G401 (cell line): ENCODE results near the gene SYNGR3. TPM values are rescaled to one million over a fixed set of nuclear protein-coding genes. Genes with fewer than 3 reads are reported as not detected.

ENCODE experiments used
- DNase-seq: peaks from one replicate; pipeline ENCODE4 v3.0.0-alpha.2; 2015; ENCODE audit warnings: low spot score
- in situ Hi-C: cut with HindIII; loops from 2 replicates; pipeline ENCODE4 v1.10.0; 2016; ENCODE audit warnings: low sequenced_read_pairs, mixed read lengths
- total RNA-seq: library from RNA; depleted of rRNA; stranded (reverse); fragments of >200 nt; shearing (Covaris generic); gene quantifications from 2 replicates; pipeline ENCODE4 v1.2.3, GENCODE V29; 2014

SYNGR3 gene
- total RNA-seq, 1 experiment from 2014 or later: 30.5 TPM

DNA sequence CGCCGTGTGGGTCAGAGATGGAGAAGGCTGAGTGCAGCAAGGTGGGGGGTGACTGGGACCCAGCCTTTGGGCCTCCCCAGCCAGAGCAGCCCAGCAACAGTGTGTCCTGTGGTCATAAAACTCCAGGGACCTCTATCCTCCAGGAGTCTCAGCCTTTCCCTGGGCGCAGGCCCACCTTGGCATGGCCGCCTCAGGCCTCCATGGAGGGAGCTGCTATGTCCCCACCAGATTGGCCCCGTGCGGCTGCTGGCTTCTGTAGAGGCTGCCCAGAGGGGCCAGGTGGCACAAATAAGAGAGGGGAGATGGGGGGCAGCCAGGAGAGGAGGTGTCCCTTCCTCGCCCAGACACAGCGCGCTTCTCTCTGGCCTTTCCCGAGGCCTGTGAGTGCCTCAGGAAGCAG, 2.6 kb upstream of the SYNGR3 start:
- in situ Hi-C loops: no loop called here
- no peak for DNase-seq

DNA sequence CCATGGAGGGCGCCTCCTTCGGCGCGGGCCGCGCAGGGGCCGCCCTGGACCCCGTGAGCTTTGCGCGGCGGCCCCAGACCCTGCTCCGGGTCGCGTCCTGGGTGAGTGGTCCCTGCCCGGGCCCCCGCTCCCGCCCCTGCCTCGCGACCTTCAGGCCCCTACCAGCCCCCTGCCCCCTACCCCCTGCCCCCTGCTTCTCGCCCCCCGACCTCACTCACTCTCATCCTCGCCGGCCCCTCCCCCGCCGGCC, 256 bp downstream of the SYNGR3 start:
- DNase-seq: no peak
- in situ Hi-C loops: no loop called here

DNA sequence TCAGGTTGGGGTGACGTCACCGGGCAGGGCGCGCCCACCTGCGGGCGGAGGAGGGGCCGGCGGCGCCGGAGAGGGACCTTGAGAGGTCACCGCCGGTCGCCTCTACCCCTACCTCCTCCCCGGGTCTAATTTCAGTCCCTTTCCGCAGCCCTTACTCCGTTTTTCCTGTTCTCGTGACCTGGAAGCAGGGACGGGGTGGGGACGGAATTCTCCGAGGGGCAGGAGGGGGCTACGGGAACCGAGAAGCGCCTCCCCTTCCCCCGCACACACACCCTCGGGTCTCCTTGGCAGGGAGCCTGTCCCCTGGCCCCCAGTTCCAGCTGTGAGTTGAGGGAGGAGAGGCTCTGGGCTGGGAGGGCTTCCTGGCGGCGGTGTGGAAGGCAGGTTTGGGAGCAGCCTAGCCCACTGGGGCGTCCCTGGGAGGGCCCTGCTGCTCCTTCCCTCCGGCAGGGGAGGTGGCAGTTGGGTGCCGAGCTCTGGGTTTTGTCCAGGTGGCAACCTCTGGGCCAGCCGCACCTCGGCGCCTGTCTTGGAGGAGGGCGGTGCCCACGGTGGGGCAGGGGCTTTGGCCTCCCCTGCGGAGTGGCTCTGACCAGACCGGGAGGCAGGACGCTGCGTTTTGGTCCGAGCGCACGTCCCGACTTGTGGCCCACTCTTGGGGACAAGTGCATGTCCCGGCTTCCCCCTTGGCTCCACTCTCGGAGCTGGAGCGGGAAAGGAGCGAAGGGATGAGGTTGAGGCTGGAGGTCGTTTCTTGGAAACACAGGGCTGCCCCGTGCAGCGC, 773 bp downstream of the SYNGR3 start:
- peak; percentile 57 for DNase-seq
- in situ Hi-C loops: no loop called here

DNA sequence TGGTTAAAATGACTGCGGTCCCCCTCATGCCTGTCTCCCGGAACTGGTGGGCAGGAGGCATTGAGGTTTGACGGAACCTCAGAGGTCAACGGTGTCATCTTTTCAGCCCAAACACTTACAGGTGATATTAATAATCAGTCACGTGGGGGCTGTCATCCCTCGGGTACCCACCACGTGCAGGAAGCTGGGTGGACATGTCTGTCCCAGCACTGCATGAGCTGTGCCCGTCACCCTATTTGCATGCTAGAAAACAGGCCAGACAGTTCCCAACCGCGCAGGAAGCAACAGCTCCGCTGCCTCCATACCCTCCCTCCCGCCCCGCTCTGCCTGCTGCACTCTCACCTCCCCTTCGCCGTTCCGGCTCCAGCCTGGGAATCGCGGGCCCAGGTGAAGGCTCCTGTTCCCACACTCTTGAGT, 1.4 kb downstream of the SYNGR3 start:
- DNase-seq: peak; percentile 38
- in situ Hi-C loops: no loop called here

DNA sequence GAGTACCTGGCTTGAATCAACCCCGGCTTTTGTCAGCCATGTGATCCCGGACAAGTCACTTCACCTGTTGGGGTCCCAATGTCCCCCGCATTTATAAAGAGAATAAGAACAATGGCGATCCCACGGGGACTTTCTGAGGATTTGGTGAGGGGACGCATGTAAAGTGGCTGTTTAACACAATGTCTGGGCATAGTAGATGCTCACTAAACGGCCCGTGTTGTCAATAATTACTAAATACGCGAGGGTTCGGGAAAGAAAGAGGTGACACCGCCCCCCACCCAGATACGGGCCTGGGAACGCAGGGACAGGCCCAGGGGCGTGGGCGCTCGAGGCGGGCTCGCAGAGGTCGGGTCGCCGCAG, 1.8 kb downstream of the SYNGR3 start:
- in situ Hi-C loops: no loop called here
- no peak for DNase-seq

DNA sequence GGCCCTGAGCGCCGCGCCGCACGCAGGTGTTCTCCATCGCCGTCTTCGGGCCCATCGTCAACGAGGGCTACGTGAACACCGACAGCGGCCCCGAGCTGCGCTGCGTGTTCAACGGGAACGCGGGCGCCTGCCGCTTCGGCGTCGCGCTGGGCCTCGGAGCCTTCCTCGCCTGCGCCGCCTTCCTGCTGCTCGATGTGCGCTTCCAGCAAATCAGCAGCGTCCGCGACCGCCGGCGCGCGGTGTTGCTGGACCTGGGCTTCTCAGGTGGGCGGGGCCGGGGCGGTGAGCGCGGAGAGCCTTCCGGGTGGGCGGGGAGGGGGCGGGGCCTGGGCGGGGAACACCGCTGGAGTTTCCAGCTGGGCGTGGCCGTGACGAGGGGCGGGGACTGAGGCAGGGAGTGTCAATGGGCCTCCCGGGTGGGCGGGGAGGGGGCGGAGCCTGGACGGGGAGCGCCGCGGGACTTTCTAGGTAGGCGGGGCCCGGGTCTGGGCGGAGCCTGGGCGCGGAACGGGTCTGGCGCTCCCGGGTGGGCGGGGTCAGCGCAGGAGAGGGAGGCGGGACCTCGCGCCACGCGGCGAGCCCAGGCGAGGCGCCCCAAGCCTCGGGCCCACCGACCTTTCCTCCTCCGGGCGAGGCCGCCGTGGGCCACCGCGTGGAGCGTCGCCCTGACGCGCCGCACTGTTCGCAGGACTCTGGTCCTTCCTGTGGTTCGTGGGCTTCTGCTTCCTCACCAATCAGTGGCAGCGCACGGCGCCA, 2.4 kb downstream of the SYNGR3 start:
- peak; percentile 78 for DNase-seq
- in situ Hi-C loops: no loop called here

DNA sequence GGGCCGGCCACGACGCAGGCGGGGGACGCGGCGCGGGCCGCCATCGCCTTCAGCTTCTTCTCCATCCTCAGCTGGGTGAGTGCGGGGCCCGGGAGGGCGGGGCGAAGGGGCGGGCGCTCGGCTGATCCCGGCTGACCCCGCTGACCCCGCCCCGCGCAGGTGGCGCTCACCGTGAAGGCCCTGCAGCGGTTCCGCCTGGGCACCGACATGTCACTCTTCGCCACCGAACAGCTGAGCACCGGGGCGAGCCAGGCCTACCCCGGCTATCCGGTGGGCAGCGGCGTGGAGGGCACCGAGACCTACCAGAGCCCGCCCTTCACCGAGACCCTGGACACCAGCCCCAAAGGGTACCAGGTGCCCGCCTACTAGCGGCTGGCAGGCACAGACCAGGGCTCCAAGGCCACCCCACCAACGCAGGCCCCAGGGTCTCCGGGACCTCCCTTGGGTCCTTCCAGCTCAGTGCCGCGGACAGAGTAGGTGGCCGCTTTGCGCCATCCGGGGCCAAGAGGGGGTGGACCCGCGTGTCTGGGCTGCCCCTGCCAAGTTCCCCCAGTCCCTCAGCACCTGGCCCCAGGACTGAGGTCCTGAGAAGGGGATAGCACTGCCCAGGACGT, 3.0 kb downstream of the SYNGR3 start:
- no peak for DNase-seq
- in situ Hi-C loops: no loop called here

DNA sequence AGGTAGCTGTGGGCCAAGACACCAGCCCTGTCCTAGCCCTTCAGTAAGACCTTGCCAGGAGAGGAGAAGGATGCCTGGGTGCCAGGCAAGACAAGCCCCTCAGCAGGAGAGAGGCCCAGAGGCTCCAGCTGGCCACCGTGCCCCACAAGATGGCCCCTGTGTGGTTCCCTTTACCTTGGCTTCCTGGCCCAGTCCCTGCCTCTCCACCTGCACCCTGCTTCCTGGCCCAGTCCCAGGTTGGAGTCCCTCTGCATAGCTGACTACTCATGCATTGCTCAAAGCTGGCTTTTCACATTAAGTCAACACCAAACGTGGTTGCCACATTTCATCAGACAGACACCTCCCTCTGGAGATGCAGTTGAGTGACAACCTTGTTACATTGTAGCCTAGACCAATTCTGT, 4.0 kb downstream of the SYNGR3 start:
- DNase-seq: no peak
- in situ Hi-C loops: no loop called here

DNA sequence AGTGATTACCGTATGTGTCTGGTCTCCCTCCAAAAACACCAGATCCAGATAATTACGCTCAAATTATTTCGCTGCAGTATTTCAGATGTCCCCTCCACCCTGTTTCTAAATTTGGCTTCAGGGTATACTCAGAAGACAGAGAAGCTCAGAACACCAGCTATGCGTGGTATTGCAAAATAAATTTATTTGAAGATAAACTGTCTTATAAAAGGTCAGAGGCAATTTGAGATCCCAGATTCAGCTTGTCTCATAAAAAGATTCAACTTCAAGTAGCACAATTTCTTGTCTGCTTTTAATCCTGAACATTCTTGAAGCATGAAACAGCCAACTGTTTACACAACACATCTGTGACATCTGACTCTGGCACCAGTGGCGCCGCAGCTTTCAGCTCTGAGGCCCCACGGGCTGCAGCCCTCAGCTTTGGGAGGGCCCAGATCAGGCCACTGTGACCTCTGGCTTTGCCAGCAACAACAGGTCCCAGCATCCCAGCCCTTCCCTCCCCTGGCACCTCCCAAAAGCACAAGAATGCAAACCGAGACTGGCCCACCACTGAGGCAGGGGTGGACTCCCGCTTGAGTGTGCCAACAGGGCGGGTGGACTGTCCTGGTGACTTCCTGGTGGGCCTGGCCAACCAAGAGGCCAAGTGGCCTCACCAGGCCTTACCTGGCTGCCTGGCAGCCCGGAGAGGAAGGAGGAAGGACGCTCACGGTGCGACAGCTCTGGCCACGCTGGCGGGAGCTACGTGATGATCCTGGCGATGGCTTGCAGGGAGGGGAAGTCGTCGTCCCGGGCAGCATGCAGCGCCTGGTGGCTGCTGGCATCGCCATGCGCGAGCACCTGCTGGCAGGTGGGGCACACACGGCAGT, 8.0 kb downstream of the SYNGR3 start:
- in situ Hi-C loops: no loop called here
- no peak for DNase-seq

DNA sequence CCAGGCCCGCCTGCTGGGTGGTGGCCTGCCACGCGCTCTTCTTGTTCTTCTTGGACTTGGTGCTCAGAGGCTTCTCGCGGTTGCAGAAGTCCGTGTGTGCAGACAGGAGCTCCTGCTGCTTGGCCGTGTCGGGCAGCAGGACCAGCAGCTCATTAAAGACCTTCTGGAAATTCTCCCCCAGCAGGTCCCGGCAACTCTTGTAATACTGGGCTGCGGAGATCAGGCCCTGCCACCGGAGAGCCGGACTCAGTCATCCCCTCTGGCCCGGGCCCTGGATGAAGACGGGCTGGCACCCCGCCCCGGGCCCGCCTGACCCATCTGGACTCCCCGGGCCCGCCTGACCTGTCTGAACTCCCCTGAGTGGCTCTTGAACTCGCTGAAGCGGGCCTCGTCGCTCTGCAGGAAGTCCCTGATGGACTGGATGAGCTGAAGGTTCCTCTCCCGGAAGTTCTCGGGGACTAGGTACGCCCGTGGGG, 8.6 kb downstream of the SYNGR3 start:
- DNase-seq: peak; percentile 54
- in situ Hi-C loops: no loop called here

DNA sequence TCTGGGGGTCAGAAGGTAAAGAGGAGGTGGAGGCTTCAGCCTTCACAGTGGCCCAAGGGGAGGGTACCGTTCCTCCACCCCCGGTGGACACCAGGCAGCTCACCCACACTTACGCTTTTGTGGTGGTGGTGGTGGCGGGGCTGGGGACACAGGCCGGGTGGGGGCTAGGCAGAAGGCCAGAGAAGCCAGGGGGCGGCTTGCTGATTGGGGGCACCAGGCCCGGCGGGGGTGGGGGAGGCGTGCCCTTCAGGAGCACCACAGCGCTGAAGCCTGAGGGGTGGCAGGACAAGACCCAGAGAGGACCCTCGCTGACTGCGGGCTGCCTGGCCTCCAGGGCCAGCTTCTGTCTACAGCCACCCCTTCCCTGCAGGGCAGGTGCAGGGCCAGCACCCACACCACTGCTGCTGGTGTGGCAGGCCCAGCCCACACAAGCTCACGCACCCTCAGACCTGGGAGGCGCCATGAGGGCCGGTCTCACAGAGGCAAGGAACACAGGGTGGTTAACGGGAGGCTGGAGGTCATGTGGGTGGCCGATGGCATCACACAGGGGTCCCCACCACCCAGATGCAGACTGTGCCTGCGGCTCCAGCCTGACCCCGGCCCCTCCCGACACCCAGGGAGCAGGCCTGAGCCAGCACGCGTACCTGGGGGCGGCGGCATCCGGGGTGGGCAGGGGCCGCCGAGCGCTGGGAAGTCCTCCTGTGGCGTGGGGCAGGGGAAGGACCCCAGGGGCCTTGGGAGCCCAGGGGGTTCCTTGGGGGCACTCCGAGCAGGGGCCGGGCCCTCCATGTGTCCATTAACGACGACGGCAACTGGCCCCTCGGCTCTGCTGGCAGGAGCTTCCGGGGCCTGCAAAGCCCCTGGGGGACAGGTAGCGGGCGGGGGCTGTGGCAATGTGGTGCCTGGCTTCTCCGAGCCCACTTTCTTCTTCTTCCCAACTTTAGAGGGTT, 9.4 kb downstream of the SYNGR3 start:
- DNase-seq: no peak
- in situ Hi-C loops: no loop called here

DNA sequence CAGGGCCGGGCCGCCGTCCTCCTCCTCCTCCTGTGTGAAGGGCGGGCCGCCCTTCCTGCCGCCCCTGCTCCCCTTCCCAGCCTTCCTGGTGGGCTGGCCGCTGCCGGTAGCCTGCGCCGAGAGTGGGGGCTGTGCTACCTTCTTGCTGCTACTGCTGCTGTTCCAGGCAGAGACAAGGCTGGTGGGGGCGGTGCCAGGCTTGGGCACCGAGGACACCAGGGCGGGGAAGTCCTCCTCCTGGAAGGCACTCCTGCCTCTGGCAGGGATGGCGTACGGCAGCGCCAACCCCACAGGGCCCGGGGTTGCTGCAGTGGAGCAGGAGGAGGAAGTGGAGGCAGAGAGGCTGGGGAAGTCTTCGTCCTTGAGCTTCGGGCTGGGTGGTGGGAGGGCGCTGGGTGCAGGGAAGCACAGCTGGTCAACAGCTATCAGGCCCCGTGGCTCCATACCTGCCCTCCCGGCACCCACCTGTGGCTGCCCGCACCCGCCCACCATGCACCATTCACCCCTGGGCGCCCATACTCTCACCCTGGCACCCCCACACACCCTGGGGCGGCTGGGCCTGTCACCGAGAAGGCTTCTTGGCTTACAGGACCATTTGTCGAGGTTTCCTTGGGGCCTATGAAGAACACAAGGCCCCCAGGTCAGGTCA, 10.2 kb downstream of the SYNGR3 start:
- in situ Hi-C loops: no loop called here
- DNase-seq: no peak

DNA sequence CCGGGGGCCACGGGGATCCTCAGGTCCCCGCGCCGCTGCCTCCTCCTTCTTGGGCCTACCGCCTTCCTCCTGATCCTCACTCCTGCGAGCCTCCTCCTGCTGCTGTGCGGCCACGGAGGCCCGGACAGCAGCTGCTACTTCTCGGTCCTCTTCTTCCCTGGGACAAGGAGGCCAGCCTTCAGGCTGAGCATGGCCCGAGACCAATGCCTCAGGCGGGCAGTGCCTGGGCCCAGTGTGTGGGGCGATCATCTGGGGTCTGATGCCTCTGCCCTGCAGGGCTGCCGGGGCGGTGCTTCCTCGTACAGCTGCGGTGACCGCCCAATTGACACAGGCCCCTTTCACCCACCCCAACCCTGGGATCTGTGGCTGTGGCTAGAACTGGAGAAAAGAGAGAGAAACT, 11.3 kb downstream of the SYNGR3 start:
- in situ Hi-C loops: no loop called here
- no peak for DNase-seq

DNA sequence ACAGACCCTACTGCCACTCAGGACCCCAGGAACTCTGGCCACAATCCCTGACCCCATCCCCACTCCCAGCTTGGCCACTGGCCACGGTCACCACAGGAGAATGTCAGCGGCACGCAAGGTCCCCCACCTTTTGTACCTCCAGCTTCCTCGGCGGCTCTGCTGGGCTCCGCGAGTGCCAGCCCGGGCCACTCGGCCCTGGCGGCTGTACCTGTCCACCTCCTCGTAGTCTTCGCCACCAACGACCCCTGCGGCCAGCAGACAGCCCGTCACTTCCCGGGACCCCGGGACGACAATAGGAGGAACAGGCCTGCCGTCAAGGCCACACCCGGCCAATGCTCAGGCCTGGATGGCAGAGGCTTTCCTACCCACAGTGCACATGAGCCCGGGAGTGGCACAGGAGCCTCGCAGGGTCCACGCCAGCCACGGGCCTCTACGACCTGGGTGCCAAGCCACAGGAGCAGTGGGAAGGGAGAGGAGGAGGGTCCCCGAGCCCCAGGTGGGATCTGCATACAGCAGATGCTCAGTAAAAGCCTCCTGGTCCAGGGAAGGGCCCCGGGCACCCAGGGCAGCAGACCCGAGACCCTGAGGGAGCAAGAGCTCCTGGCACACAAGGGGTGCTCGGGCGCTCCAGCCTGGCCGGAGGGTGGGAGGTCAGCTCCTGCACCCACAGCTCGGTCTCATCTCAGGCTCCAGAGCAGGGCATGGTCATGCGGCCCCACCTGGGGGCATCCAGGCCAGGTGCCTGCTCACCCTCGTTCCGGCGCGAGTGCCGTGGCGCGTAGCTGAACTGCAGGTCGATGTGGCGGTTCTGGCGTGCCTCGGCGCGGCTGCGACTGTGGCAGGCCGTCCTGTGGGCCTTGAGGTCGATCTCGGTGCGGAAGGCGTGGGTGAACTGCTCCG, 11.9 kb downstream of the SYNGR3 start:
- no peak for DNase-seq
- in situ Hi-C loops: no loop called here

DNA sequence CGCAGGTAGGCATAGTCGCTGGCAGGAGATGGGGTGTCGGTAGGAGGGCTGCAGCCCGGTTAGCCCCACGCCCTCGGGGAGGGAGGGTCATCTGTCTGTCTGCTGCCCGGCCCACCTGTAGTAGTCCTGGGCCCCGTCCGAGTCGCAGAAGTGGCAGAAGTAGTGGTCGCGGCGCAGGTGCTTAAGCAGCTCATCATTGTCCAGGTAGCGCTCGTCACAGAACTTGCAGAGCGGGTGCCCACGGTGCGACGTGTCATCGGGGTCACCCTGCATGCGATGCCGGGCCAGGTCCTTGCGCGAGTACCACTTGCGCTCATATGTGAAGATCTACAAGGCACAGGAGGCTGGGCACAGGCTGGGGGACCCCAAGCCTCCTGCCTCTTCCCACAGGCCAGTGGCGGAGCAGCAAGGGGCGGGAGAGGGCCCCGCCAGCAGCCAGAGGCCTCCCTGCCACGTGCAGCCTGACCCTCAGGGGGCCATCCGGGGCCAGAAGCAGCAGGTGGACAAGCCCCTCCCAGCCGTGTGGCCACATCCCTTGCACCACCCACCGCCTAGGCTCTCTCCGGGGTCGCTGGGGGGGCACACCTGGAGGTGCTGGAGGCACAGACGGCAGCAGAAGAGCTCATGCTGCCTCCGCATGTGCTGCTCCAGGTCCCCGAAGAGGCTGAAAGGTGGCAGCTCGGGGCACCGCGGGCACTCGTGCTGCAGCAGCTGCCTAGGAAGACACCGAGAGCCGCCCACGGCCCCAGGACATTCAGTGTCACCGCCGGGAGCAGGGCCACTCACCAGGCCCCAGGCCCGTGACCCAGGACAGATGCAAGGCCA, 12.8 kb downstream of the SYNGR3 start:
- DNase-seq: no peak
- in situ Hi-C loops: no loop called here

DNA sequence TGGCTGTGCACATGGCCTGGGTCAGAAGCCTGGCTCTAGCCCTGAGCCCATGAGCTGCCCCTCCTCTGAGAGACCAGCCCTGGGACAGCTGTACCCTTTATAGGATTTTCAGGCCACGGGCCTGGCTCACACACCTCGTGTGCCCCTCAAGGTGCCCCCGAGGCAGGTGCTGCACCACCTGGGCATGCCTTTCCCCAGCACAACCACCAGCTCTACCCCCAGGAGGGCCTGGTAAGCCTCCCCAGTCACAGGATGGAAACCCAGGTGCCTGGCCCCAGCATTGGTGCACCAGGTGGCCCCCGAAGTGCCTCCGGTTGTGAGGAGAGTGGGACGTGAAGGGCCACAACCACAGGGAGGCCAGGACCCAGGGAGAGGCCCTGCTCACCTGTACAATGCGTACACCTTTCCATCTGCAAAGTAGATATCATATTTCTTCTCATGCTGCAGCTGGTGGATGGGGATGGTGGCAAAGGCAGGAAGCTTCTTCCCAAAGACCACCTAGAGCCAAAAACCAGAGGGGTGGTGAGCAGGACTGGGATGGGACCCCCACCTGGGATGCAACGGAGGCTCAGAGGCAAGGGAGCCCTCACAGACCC, 13.6 kb downstream of the SYNGR3 start:
- no peak for DNase-seq
- in situ Hi-C loops: no loop called here
